HG03439 (cell line): ENCODE data around the gene SWI5.
A peak's percentile ranks its signal among the peaks of the same experiment; 100 is the strongest.

Experiments
- ATAC-seq: cut with Tn5 transposase; IDR thresholded peaks from one replicate; pipeline ENCODE4 v1.9.1; 2021; ENCODE audit warnings: mild to moderate bottlenecking, moderate library complexity; ENCODE audit not compliant: unreplicated experiment

The SWI5 gene

GRCh38 chr9:128314697-128315096 lies 38.6 kb downstream of the SWI5 start:
- ATAC-seq, result no peak

GRCh38 chr9:128316421-128316820 lies 40.3 kb downstream of the SWI5 start:
- ATAC-seq, result no peak

DNA sequence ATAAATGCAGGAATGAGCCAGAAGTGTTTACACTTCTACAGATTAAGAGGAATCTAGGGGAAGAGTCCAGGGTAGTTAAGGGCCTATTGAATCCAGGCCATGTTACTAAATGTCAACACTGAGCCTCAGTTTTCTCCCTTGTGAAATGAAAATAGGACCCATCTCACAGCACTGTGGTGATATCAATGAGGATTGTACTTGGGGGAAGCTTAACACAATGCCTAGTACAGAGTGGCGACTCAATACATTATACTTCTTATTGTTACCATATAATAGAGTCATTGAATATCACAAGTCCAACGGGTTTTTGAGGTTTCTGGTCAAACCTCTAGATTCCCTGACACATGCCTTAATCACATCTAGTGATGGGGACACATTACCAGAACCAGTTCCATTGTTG lies 41.6 kb downstream of the SWI5 start:
- ATAC-seq, result no peak

- ATAC-seq, result no peak
Measured at GRCh38 chr9:128321343-128321742, 45.3 kb downstream of the SWI5 start.

DNA sequence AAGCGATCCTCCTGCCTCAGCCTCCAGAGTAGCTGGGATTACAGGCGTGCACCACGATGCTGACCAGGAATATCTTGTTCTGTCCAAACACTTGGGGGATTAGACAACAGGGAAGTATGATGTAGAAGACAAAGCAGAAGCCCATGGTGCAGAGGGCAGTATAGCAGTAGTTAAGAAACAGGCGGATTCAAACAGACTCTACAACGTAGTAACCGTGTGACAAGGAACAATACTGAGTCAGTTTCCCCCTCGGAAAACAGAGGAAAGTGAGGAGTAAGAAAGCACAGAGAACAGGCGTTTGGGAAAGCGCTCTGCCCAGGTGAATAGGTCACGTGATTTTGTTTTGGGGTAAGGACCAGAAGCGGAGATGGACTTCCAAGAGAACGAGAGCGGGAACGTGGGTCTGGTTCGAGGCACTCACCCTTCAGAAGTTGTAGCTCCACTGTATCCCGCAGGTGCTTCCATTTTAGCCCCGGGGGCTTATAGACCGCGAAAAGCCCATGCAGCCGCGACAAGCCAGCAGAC lies 45.9 kb downstream of the SWI5 start:
- peak; percentile 19 for ATAC-seq

GRCh38 chr9:128322404-128323211 lies 46.5 kb downstream of the SWI5 start, which contains the start of the genes COQ4 and TRUB2:
TSS of gene COQ4 (plus strand) at chr9:128322839. CDS start at chr9:128322859, 20 bp downstream.
TSS of gene TRUB2 (minus strand) at chr9:128322447. CDS start at chr9:128322408, 39 bp downstream.
- ATAC-seq, result peak; percentile 84

GRCh38 chr9:128323212-128323730 lies 47.2 kb downstream of the SWI5 start:
- no peak for ATAC-seq

DNA sequence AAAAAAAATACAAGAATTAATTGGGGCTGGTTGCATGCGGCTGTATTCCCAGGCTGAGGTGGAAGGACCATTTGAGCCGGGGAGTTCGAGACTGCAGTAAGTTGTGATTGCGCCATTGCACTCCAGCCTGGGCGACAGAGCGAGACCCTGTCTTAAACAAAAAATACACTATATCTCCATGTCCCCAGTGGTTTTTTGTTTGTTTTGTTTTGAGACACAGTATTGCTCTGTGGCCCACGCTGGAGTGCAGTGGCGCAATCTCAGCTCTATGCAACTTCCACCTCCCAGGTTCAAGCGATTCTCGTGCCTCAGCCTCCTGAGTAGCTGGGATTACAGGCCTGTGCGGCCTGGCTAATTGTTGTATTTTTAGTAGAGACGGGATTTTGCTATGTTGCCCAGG lies 47.7 kb downstream of the SWI5 start:
- no peak for ATAC-seq

DNA sequence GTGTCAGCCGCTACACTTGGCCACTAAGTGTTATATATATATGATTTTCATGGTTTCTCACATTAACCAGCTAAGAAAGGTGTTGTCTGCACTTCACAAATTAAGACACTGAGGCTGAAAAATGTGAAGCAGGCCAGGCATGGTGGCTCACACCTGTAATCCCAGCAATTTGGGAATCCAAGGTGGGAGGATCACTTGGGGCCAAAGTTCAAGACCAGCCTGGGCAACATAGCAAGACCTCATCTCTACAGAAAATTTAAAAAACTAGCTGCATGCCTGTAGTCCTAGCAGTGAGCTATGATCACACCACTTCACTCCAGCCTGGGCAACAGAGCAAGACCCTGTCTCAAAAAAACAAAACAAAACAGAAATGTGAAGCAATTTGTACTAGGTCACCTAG lies 48.3 kb downstream of the SWI5 start:
- ATAC-seq, result no peak

GRCh38 chr9:128325629-128326028 lies 49.6 kb downstream of the SWI5 start:
- ATAC-seq, result no peak

DNA sequence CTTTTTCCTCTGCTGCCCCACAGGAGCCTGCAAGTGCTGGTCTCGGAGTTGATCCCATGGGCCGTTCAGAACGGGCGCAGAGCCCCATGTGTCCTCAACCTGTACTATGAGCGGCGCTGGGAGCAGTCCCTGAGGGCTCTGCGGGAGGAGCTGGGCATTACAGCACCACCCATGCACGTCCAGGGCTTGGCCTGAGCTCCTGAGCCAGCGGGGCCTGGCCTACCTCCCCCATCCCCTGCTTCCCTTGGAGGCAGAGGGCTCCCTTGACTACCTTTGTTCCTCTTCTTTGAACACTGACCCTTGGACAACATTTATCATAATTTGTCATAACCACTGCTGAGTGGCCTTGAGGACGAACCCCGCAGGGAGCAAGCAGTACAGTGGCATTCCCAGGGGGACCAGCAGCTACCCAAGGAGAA lies 57.4 kb downstream of the SWI5 start:
- no peak for ATAC-seq

DNA sequence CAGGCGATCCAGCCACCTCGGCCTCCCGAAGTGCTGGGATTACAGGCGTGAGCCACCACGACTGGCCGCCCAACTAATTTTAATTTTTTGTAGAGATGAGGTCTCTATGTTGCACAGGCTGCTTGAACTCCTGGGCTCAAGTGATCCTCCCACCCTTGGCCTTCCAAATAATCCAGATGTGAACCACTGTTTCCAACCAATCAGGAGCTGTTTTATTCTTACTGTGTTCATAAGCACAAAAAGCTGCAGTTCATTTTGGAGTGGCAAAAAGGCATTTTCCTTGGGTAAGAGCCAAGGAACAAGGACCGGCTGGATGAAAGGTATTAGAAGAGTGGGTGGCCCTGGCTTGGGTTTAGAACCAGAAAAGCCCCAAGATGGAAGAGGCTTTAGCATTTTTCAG lies 59.1 kb downstream of the SWI5 start:
- ATAC-seq, result no peak

DNA sequence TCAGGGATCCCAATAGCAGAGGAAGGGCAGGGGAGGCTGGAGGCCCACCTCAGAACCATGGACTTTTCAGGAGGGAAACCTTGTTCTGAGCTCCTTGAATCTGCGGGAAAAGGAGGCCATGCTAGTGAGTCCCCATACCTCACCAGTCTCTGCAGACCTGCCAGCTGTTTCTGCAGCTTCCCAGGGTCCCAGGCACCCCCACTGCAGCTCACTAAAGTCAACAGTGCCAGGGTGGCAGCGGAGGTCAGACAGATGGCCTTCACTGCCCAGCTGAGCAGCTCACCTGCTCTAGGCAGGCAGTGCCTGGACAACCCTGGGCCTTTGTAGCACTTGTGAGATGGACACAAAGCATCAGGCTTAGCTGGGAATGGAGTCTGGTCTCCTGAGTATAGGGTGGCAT lies 59.8 kb downstream of the SWI5 start:
- no peak for ATAC-seq

- no peak for ATAC-seq
Measured at GRCh38 chr9:128337936-128338335, 61.9 kb downstream of the SWI5 start.
